Lower leg skin (tissue), 3 donors: ENCODE results near the gene TAF1B.

Experiments used
- CTCF ChIP-seq, 3 donors: fragments of 450-650 bp; IDR thresholded peaks; one replicate each; pipeline ENCODE4 v1.5.1; 2016; ENCODE audit warnings: antibody characterized with exemption in 3 of 3, mild to moderate bottlenecking in 3 of 3, moderate library complexity in 2 of 3
- POLR2A ChIP-seq, 2 donors: fragments of 450-650 bp; IDR thresholded peaks; one replicate each; pipeline ENCODE4 v1.6.1; 2016 to 2017; ENCODE audit warnings: antibody characterized with exemption in 2 of 2, mild to moderate bottlenecking in 1 of 2, moderate library complexity in 1 of 2

- TF ChIP-seq POLR2A (IDR thresholded peaks at IDR 0.05) (no peak), CTCF (IDR thresholded peaks at IDR 0.05) (no peak)
Measured at GRCh38 chr2:9802576-9802993, 40.7 kb upstream of the TAF1B start.
